ENCODE data around the gene SP5.

- TF ChIP-seq CTCF (conservative IDR thresholded peaks at IDR 0.05; ENCODE audit: low read depth, low read length): no peak
- no peak for TF ChIP-seq RFX5 (IDR thresholded peaks at IDR 0.05; ENCODE audit: low read depth, low read length)
- no peak for TF ChIP-seq POLR2A (IDR thresholded peaks at IDR 0.05; ENCODE audit: low read depth, low read length)
- TF ChIP-seq USF2 (IDR thresholded peaks at IDR 0.05; ENCODE audit: low read depth, low read length): no peak
- TF ChIP-seq RCOR1 (IDR thresholded peaks at IDR 0.05; ENCODE audit: insufficient replicate concordance, low read length): no peak
- TF ChIP-seq CEBPB (IDR thresholded peaks at IDR 0.05; ENCODE audit: low read depth, low read length): no peak
- no peak for TF ChIP-seq FOS (IDR thresholded peaks at IDR 0.05; ENCODE audit: low read depth, low read length)
- no peak for TF ChIP-seq RAD21 (IDR thresholded peaks at IDR 0.05; ENCODE audit: low read length)
- TF ChIP-seq BHLHE40 (IDR thresholded peaks at IDR 0.05; ENCODE audit: low read depth, low read length): no peak
These were observed 22.3 kb downstream of the SP5 start for GRCh38 chr2:170737406-170737805.
